Inflammatory macrophage (primary cell): Measurements from ENCODE around the gene NACA2.

Experiments used
- DNase-seq, 2 donors: peaks; one replicate each; pipeline ENCODE4 v3.0.0-alpha.2; 2020 to 2022

NACA2 gene

GRCh38 chr17:61543786-61544415, 47.1 kb downstream of the NACA2 start:
- no peak for DNase-seq

GRCh38 chr17:61542027-61542426, 49.0 kb downstream of the NACA2 start:
- no peak for DNase-seq

GRCh38 chr17:61540874-61541273, 50.1 kb downstream of the NACA2 start:
- no peak for DNase-seq
